Measurements from ENCODE around the gene ACAD11. TPM values are rescaled to one million over a fixed set of nuclear protein-coding genes. Genes with fewer than 3 reads are reported as not detected.

Gene ACAD11
- total RNA-seq, 4 donors from 2014 or later = 3.9 to 20.4 (median 7.0) TPM

GRCh38 chr3:132624790-132625189 lies 34.8 kb downstream of the ACAD11 start:
- no peak overlapping the region for H3K27ac ChIP-seq
- WGBS, 2 donors = 94 to 98% methylated on average over 5 to 7 of the region's 7 CpGs
- H3K36me3 ChIP-seq = peaks cover 0 to 48% (median 0%) of the 10 kb centered on the region in 3 donors
- H3K4me1 ChIP-seq = peaks cover 0 to 22% (median 0%) of the 10 kb centered on the region in 3 donors
- TF ChIP-seq POLR2A (IDR thresholded peaks at IDR 0.05) (no peak), CTCF (IDR thresholded peaks at IDR 0.05) (no peak)
- H3K4me3 ChIP-seq = no peak overlapping the region
- intact Hi-C loops (cut with DNase I) = no loop called here
- no peaks in the 10 kb centered on the region for H3K9me3 ChIP-seq
- no peaks in the 10 kb centered on the region for H3K27me3 ChIP-seq
- no peak for DNase-seq

- intact Hi-C loops (cut with DNase I) = no loop called here
- TF ChIP-seq POLR2A (IDR thresholded peaks at IDR 0.05) (no peak), CTCF (IDR thresholded peaks at IDR 0.05) (no peak)
- Histone ChIP-seq H3K4me1 (peaks cover 0 to 19% (median 0%) of the 10 kb centered on the region in 3 donors), H3K4me3 (no peak overlapping the region), H3K9me3 (no peaks in the 10 kb centered on the region), H3K27me3 (no peaks in the 10 kb centered on the region), H3K36me3 (peaks cover 0 to 48% (median 0%) of the 10 kb centered on the region in 3 donors), H3K27ac (peak overlapping the region in 2 of 4 donors; percentile 31 to 42)
- no peak for DNase-seq
- no CpG with 5 or more reads among the region's 1 CpG for WGBS, 2 donors
Observed at GRCh38 chr3:132623646-132624045, 36.0 kb downstream of the ACAD11 start.

- Histone ChIP-seq H3K36me3 (peaks cover 0 to 43% (median 0%) of the 10 kb centered on the region in 3 donors), H3K27me3 (no peaks in the 10 kb centered on the region), H3K4me1 (peaks cover 0 to 19% (median 0%) of the 10 kb centered on the region in 3 donors), H3K9me3 (no peaks in the 10 kb centered on the region), H3K27ac (no peak overlapping the region), H3K4me3 (no peak overlapping the region)
- intact Hi-C loops (cut with DNase I) = no loop called here
- no peak for TF ChIP-seq POLR2A (IDR thresholded peaks at IDR 0.05)
- TF ChIP-seq CTCF (IDR thresholded peaks at IDR 0.05) = no peak
- 88 to 95% methylated on average over 1 of the region's 1 CpG for WGBS, 2 donors
- no peak for DNase-seq
Observed at GRCh38 chr3:132622761-132623160, 36.8 kb downstream of the ACAD11 start.

- 48 to 62% methylated on average over 1 of the region's 1 CpG for WGBS, 2 donors
- H3K4me3 ChIP-seq = no peak overlapping the region
- H3K27ac ChIP-seq = no peak overlapping the region
- H3K4me1 ChIP-seq = peaks cover 0 to 19% (median 0%) of the 10 kb centered on the region in 3 donors
- intact Hi-C loops (cut with DNase I) = no loop called here
- no peaks in the 10 kb centered on the region for H3K27me3 ChIP-seq
- TF ChIP-seq CTCF (IDR thresholded peaks at IDR 0.05) (no peak), POLR2A (IDR thresholded peaks at IDR 0.05) (no peak)
- H3K36me3 ChIP-seq = peaks cover 0 to 37% (median 0%) of the 10 kb centered on the region in 3 donors
- H3K9me3 ChIP-seq = no peaks in the 10 kb centered on the region
- no peak for DNase-seq
Observed at GRCh38 chr3:132622148-132622547, 37.5 kb downstream of the ACAD11 start.

- 100% methylated on average over 1 of the region's 1 CpG for WGBS, 2 donors
- Histone ChIP-seq H3K9me3 (no peaks in the 10 kb centered on the region), H3K36me3 (peaks cover 0 to 35% (median 0%) of the 10 kb centered on the region in 3 donors), H3K4me3 (no peak overlapping the region), H3K27me3 (no peaks in the 10 kb centered on the region), H3K27ac (no peak overlapping the region), H3K4me1 (no peaks in the 10 kb centered on the region)
- DNase-seq = no peak
- no peak for TF ChIP-seq CTCF (IDR thresholded peaks at IDR 0.05)
- no peak for TF ChIP-seq POLR2A (IDR thresholded peaks at IDR 0.05)
- intact Hi-C loops (cut with DNase I) = no loop called here
Observed at GRCh38 chr3:132616780-132617179, 42.8 kb downstream of the ACAD11 start.
